GM18873 (cell line): ENCODE results near the gene MARCHF2.

Experiments
- ATAC-seq: cut with Tn5 transposase; IDR thresholded peaks from one replicate; pipeline ENCODE4 v1.9.1; 2021; ENCODE audit warnings: mild to moderate bottlenecking, moderate library complexity, moderate number of reproducible peaks; ENCODE audit not compliant: unreplicated experiment, low FRiP score

MARCHF2 gene

GRCh38 chr19:8469613-8470368, 56.7 kb downstream of the MARCHF2 start:
- ATAC-seq: no peak

- no peak for ATAC-seq
Measured at GRCh38 chr19:8473648-8474476, 60.8 kb downstream of the MARCHF2 start.

- no peak for ATAC-seq
Measured at GRCh38 chr19:8475005-8475404, 61.9 kb downstream of the MARCHF2 start.

GRCh38 chr19:8476524-8476923, 63.4 kb downstream of the MARCHF2 start:
- ATAC-seq: no peak

GRCh38 chr19:8477889-8478288, 64.8 kb downstream of the MARCHF2 start:
- no peak for ATAC-seq

- no peak for ATAC-seq
Measured at GRCh38 chr19:8478598-8478997, 65.5 kb downstream of the MARCHF2 start.

GRCh38 chr19:8481201-8481600, 68.1 kb downstream of the MARCHF2 start:
- ATAC-seq: no peak

GRCh38 chr19:8481616-8482015, 68.5 kb downstream of the MARCHF2 start:
- no peak for ATAC-seq

- no peak for ATAC-seq
Measured at GRCh38 chr19:8482696-8483095, 69.6 kb downstream of the MARCHF2 start.

GRCh38 chr19:8483165-8483564, 70.1 kb downstream of the MARCHF2 start:
- ATAC-seq: no peak

GRCh38 chr19:8484331-8484894, 71.3 kb downstream of the MARCHF2 start:
- no peak for ATAC-seq

- no peak for ATAC-seq
Measured at GRCh38 chr19:8485561-8486371, 72.7 kb downstream of the MARCHF2 start.

- ATAC-seq: no peak
Measured at GRCh38 chr19:8486661-8487136, 73.6 kb downstream of the MARCHF2 start.

GRCh38 chr19:8487137-8487851, 74.2 kb downstream of the MARCHF2 start:
- ATAC-seq: no peak

GRCh38 chr19:8488365-8488764, 75.3 kb downstream of the MARCHF2 start:
- ATAC-seq: no peak
